ENCODE results near the gene NT5DC2.
"Not testable (repeated sequence)": the region's sequence is repeated elsewhere in the genome, so short reads cannot be mapped to it uniquely, and the experiment has no call there.

NT5DC2 gene

GRCh38 chr3:52537165-52537620, 3.5 kb upstream of the NT5DC2 start:
- DNase-seq (ENCODE audit: low read depth) = no peak

- DNase-seq (ENCODE audit: low read depth) = peak; percentile 99
Measured at GRCh38 chr3:52536369-52537164, 2.9 kb upstream of the NT5DC2 start, which contains the start of gene UQCC5. TSS of gene UQCC5 (plus strand) at chr3:52536605. CDS start at chr3:52536756, 151 bp downstream.

- no peak for DNase-seq (ENCODE audit: low read depth)
Measured at GRCh38 chr3:52536112-52536368, 2.4 kb upstream of the NT5DC2 start.

- no peak for DNase-seq (ENCODE audit: low read depth)
Measured at GRCh38 chr3:52535411-52536111, 1.9 kb upstream of the NT5DC2 start.

- DNase-seq (ENCODE audit: low read depth) = peak; percentile 37
Measured at GRCh38 chr3:52534281-52535183, 875 bp upstream of the NT5DC2 start.

GRCh38 chr3:52532838-52533622, 627 bp downstream of the NT5DC2 start:
- DNase-seq (ENCODE audit: low read depth) = peak; percentile 46

GRCh38 chr3:52532517-52532837, 1.2 kb downstream of the NT5DC2 start:
- DNase-seq (ENCODE audit: low read depth) = peak; percentile 78

GRCh38 chr3:52531860-52532516, 1.7 kb downstream of the NT5DC2 start:
- DNase-seq (ENCODE audit: low read depth) = no peak

- DNase-seq (ENCODE audit: low read depth) = no peak
Measured at GRCh38 chr3:52530918-52531826, 2.5 kb downstream of the NT5DC2 start.

- peak; percentile 67 for DNase-seq (ENCODE audit: low read depth)
Measured at GRCh38 chr3:52529376-52530333, 4.0 kb downstream of the NT5DC2 start.

GRCh38 chr3:52528586-52529375, 4.9 kb downstream of the NT5DC2 start:
- DNase-seq (ENCODE audit: low read depth) = no peak

- DNase-seq (ENCODE audit: low read depth) = no peak
Measured at GRCh38 chr3:52527732-52528585, 5.7 kb downstream of the NT5DC2 start.

GRCh38 chr3:52527039-52527731, 6.5 kb downstream of the NT5DC2 start:
- no peak for DNase-seq (ENCODE audit: low read depth)

- DNase-seq (ENCODE audit: low read depth) = not testable (repeated sequence)
Measured at GRCh38 chr3:52526671-52527038, 7.0 kb downstream of the NT5DC2 start.

GRCh38 chr3:52525680-52526561, 7.7 kb downstream of the NT5DC2 start:
- DNase-seq (ENCODE audit: low read depth) = no peak

Measured in iris pigment epithelial cell (primary cell).